SK-N-SH treated with all-trans-retinoic acid at 6 μM for 48 hours (cell line): ENCODE measurements around the gene LTBP2.

Experiments
- ATAC-seq: fragments of 200-7000 bp; cut with Tn5 transposase; 3 replicates; pipeline ENCODE4 v1.9.1; 2020; ENCODE audit warnings: mild to moderate bottlenecking, moderate library complexity
- ARNTL ChIP-seq: fragments of 450-650 bp; formaldehyde crosslinking; IDR thresholded peaks from 2 replicates; pipeline ENCODE4 v1.5.0; 2020; ENCODE audit warnings: low read depth, mild to moderate bottlenecking, moderate library complexity, borderline replicate concordance
- BACH2 ChIP-seq: fragments of 250-450 bp; sonication (Bioruptor Pico); IDR thresholded peaks from 2 replicates; pipeline ENCODE4 v1.9.0; 2021; ENCODE audit warnings: mild to moderate bottlenecking, borderline replicate concordance
- CSDC2 ChIP-seq: fragments of 250-450 bp; sonication (Bioruptor Pico); IDR thresholded peaks from 2 replicates; pipeline ENCODE4 v1.5.0; 2020; ENCODE audit warnings: mild to moderate bottlenecking, moderate library complexity
- ESRRG ChIP-seq: fragments of 250-450 bp; sonication (Bioruptor Pico); IDR thresholded peaks from 2 replicates; pipeline ENCODE4 v1.6.1; 2021; ENCODE audit warnings: mild to moderate bottlenecking
- GLIS3 ChIP-seq: fragments of 250-450 bp; sonication (Bioruptor Pico); IDR thresholded peaks from 2 replicates; pipeline ENCODE4 v1.5.0; 2020; ENCODE audit warnings: mild to moderate bottlenecking, moderate library complexity
- ISL1 ChIP-seq: fragments of 250-450 bp; sonication (Bioruptor Pico); IDR thresholded peaks from 2 replicates; pipeline ENCODE4 v2.1.2; 2022; ENCODE audit warnings: mild to moderate bottlenecking, moderate library complexity
- OSR1 ChIP-seq: fragments of 250-450 bp; sonication (Bioruptor Pico); IDR thresholded peaks from 2 replicates; pipeline ENCODE4 v1.8.0; 2022; ENCODE audit warnings: moderate library complexity, mild to moderate bottlenecking, inconsistent platforms
- PPARA ChIP-seq: fragments of 250-450 bp; sonication (Bioruptor Pico); IDR thresholded peaks from 2 replicates; pipeline ENCODE4 v1.5.0; 2020; ENCODE audit warnings: mild to moderate bottlenecking, borderline replicate concordance
- RARB ChIP-seq: fragments of 250-450 bp; sonication (Bioruptor Pico); IDR thresholded peaks from 2 replicates; pipeline ENCODE4 v1.8.0; 2021; ENCODE audit warnings: mild to moderate bottlenecking, moderate library complexity
- SNAI2 ChIP-seq: fragments of 250-450 bp; sonication (Bioruptor Pico); IDR thresholded peaks from 2 replicates; pipeline ENCODE4 v1.5.0; 2020; ENCODE audit warnings: mild to moderate bottlenecking, moderate library complexity
- TCF4 ChIP-seq: fragments of 250-450 bp; sonication (Bioruptor Pico); IDR thresholded peaks from 2 replicates; pipeline ENCODE4 v1.8.0; 2021; ENCODE audit warnings: mild to moderate bottlenecking, moderate library complexity, borderline replicate concordance
- TOX ChIP-seq: fragments of 250-450 bp; sonication (Bioruptor Pico); IDR thresholded peaks from 2 replicates; pipeline ENCODE4 v1.8.0; 2021; ENCODE audit warnings: mild to moderate bottlenecking, moderate library complexity, borderline replicate concordance
- ZC3H10 ChIP-seq: fragments of 250-450 bp; sonication (Bioruptor Pico); IDR thresholded peaks from 2 replicates; pipeline ENCODE4 v1.5.1; 2021; ENCODE audit warnings: mild to moderate bottlenecking, moderate library complexity
- ZFP3 ChIP-seq: fragments of 250-450 bp; sonication (Bioruptor Pico); IDR thresholded peaks from 2 replicates; pipeline ENCODE4 v1.5.0; 2020; ENCODE audit warnings: mild to moderate bottlenecking, moderate library complexity
- ZFP30 ChIP-seq: fragments of 450-650 bp; formaldehyde crosslinking; IDR thresholded peaks from 2 replicates; pipeline ENCODE4 v1.5.0; 2022; ENCODE audit warnings: mild to moderate bottlenecking, moderate library complexity
- ZNF565 ChIP-seq: fragments of 450-650 bp; formaldehyde crosslinking; conservative IDR thresholded peaks from 2 replicates; pipeline ENCODE4 v1.5.0; 2020; ENCODE audit warnings: low read depth, mild to moderate bottlenecking, moderate library complexity
- ZNF70 ChIP-seq: fragments of 450-650 bp; formaldehyde crosslinking; IDR thresholded peaks from 2 replicates; pipeline ENCODE4 v1.5.0; 2020; ENCODE audit warnings: mild to moderate bottlenecking, moderate library complexity
- ZNF8 ChIP-seq: fragments of 450-650 bp; formaldehyde crosslinking; IDR thresholded peaks from 2 replicates; pipeline ENCODE4 v1.5.0; 2020; ENCODE audit warnings: mild to moderate bottlenecking, moderate library complexity
- TF ChIP-seq, protein P1 (sequence below): fragments of 250-450 bp; sonication (Bioruptor Pico); IDR thresholded peaks from 2 replicates; pipeline ENCODE4 v1.8.0; 2020; ENCODE audit warnings: mild to moderate bottlenecking, moderate library complexity, borderline replicate concordance
- TF ChIP-seq, protein P2 (sequence below): fragments of 250-450 bp; sonication (Bioruptor Pico); IDR thresholded peaks from 2 replicates; pipeline ENCODE4 v1.8.0; 2021; ENCODE audit warnings: low read depth, mild to moderate bottlenecking, moderate library complexity, borderline replicate concordance
- TF ChIP-seq, protein P3 (sequence below): fragments of 250-450 bp; sonication (Bioruptor Pico); IDR thresholded peaks from 2 replicates; pipeline ENCODE4 v1.5.1; 2021; ENCODE audit warnings: mild to moderate bottlenecking, moderate library complexity
- TF ChIP-seq, protein P4 (sequence below): fragments of 250-450 bp; sonication (Bioruptor Pico); IDR thresholded peaks from 2 replicates; pipeline ENCODE4 v1.5.1; 2020; ENCODE audit warnings: low read depth, mild to moderate bottlenecking, moderate library complexity
- TF ChIP-seq, protein P5 (sequence below): fragments of 250-450 bp; sonication (Bioruptor Pico); IDR thresholded peaks from 2 replicates; pipeline ENCODE4 v1.5.0; 2020; ENCODE audit warnings: mild to moderate bottlenecking, moderate library complexity

LTBP2 gene

DNA sequence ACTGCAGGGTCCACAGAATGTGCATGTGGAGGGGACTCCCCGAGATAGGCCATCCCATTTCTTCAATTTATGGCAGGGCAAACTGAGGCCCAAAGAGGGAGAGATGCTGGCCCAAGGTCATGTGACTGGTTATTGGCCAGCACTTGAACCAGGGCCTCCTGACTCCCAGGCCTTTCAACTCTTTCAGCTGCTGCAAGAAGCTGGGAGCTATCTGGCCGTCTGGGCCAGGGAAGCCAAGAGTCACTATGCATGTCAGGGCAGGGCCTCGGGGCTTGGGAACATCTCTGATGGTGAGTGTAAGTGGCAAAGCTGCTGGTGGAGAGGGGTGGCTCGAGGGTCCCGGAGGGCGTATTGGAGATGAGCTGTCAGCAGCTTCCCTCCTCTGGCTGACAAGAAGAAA is 9.5 kb upstream of the LTBP2 start:
- no peak for ATAC-seq
- TF ChIP-seq, protein P1, sequence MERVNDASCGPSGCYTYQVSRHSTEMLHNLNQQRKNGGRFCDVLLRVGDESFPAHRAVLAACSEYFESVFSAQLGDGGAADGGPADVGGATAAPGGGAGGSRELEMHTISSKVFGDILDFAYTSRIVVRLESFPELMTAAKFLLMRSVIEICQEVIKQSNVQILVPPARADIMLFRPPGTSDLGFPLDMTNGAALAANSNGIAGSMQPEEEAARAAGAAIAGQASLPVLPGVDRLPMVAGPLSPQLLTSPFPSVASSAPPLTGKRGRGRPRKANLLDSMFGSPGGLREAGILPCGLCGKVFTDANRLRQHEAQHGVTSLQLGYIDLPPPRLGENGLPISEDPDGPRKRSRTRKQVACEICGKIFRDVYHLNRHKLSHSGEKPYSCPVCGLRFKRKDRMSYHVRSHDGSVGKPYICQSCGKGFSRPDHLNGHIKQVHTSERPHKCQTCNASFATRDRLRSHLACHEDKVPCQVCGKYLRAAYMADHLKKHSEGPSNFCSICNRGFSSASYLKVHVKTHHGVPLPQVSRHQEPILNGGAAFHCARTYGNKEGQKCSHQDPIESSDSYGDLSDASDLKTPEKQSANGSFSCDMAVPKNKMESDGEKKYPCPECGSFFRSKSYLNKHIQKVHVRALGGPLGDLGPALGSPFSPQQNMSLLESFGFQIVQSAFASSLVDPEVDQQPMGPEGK (CRISPR knock-in tag) = no peak
- TF ChIP-seq ESRRG (no peak), ZNF70 (CRISPR knock-in tag) (no peak), SNAI2 (no peak), CSDC2 (CRISPR knock-in tag) (no peak), BACH2 (CRISPR knock-in tag) (no peak), GLIS3 (CRISPR knock-in tag) (no peak), ARNTL (CRISPR knock-in tag) (no peak), ZNF565 (CRISPR knock-in tag) (no peak), RARB (no peak), ZFP3 (CRISPR knock-in tag) (no peak), ZC3H10 (CRISPR knock-in tag) (no peak), ZFP30 (CRISPR knock-in tag) (no peak), OSR1 (CRISPR knock-in tag) (no peak), ISL1 (CRISPR knock-in tag) (no peak)
- TF ChIP-seq, protein P2, sequence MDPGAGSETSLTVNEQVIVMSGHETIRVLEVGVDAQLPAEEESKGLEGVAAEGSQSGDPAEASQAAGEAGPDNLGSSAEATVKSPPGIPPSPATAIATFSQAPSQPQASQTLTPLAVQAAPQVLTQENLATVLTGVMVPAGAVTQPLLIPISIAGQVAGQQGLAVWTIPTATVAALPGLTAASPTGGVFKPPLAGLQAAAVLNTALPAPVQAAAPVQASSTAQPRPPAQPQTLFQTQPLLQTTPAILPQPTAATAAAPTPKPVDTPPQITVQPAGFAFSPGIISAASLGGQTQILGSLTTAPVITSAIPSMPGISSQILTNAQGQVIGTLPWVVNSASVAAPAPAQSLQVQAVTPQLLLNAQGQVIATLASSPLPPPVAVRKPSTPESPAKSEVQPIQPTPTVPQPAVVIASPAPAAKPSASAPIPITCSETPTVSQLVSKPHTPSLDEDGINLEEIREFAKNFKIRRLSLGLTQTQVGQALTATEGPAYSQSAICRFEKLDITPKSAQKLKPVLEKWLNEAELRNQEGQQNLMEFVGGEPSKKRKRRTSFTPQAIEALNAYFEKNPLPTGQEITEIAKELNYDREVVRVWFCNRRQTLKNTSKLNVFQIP (CRISPR knock-in tag) = no peak
- TF ChIP-seq, protein P3, sequence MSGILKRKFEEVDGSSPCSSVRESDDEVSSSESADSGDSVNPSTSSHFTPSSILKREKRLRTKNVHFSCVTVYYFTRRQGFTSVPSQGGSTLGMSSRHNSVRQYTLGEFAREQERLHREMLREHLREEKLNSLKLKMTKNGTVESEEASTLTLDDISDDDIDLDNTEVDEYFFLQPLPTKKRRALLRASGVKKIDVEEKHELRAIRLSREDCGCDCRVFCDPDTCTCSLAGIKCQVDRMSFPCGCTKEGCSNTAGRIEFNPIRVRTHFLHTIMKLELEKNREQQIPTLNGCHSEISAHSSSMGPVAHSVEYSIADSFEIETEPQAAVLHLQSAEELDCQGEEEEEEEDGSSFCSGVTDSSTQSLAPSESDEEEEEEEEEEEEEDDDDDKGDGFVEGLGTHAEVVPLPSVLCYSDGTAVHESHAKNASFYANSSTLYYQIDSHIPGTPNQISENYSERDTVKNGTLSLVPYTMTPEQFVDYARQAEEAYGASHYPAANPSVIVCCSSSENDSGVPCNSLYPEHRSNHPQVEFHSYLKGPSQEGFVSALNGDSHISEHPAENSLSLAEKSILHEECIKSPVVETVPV = no peak
- TF ChIP-seq, all 23 proteins: peak for 0

DNA sequence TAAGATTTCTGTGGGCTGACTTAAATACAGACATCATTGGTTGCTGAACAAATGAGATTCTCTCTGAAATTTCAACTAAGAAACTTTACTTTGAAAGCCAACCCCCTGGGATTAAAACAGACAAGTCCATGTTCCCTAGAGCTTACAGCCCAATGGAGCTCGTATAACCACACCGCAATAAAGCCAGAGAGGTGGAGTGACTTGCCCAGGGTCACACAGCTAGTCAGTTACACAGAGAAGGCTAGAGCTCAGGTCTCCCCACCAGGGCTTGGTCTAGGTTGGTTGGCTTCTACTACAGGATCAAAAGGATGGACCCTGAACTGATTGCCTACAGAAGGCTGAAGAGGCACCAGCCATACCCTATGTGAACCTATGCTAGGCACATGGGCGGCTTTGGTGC is 8.9 kb upstream of the LTBP2 start:
- TF ChIP-seq ZNF70 (CRISPR knock-in tag) = no peak
- no peak for TF ChIP-seq TCF4 (CRISPR knock-in tag)
- TF ChIP-seq, protein P3 = no peak
- TF ChIP-seq ARNTL (CRISPR knock-in tag) = no peak
- no peak for TF ChIP-seq CSDC2 (CRISPR knock-in tag)
- TF ChIP-seq BACH2 (CRISPR knock-in tag) = no peak
- TF ChIP-seq, protein P4, sequence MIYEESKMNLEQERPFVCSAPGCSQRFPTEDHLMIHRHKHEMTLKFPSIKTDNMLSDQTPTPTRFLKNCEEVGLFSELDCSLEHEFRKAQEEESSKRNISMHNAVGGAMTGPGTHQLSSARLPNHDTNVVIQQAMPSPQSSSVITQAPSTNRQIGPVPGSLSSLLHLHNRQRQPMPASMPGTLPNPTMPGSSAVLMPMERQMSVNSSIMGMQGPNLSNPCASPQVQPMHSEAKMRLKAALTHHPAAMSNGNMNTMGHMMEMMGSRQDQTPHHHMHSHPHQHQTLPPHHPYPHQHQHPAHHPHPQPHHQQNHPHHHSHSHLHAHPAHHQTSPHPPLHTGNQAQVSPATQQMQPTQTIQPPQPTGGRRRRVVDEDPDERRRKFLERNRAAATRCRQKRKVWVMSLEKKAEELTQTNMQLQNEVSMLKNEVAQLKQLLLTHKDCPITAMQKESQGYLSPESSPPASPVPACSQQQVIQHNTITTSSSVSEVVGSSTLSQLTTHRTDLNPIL (CRISPR knock-in tag) = no peak
- TF ChIP-seq ZNF8 (CRISPR knock-in tag) = no peak
- no peak for TF ChIP-seq ZNF565 (CRISPR knock-in tag)
- TF ChIP-seq OSR1 (CRISPR knock-in tag) = no peak
- TF ChIP-seq RARB = no peak
- no peak for TF ChIP-seq ISL1 (CRISPR knock-in tag)
- no peak for TF ChIP-seq GLIS3 (CRISPR knock-in tag)
- TF ChIP-seq, protein P1 (CRISPR knock-in tag) = no peak
- TF ChIP-seq, protein P5, sequence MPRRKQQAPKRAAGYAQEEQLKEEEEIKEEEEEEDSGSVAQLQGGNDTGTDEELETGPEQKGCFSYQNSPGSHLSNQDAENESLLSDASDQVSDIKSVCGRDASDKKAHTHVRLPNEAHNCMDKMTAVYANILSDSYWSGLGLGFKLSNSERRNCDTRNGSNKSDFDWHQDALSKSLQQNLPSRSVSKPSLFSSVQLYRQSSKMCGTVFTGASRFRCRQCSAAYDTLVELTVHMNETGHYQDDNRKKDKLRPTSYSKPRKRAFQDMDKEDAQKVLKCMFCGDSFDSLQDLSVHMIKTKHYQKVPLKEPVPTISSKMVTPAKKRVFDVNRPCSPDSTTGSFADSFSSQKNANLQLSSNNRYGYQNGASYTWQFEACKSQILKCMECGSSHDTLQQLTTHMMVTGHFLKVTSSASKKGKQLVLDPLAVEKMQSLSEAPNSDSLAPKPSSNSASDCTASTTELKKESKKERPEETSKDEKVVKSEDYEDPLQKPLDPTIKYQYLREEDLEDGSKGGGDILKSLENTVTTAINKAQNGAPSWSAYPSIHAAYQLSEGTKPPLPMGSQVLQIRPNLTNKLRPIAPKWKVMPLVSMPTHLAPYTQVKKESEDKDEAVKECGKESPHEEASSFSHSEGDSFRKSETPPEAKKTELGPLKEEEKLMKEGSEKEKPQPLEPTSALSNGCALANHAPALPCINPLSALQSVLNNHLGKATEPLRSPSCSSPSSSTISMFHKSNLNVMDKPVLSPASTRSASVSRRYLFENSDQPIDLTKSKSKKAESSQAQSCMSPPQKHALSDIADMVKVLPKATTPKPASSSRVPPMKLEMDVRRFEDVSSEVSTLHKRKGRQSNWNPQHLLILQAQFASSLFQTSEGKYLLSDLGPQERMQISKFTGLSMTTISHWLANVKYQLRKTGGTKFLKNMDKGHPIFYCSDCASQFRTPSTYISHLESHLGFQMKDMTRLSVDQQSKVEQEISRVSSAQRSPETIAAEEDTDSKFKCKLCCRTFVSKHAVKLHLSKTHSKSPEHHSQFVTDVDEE (CRISPR knock-in tag) = no peak
- TF ChIP-seq ZFP30 (CRISPR knock-in tag) = no peak
- TF ChIP-seq, protein P2 (CRISPR knock-in tag) = no peak
- TF ChIP-seq TOX (CRISPR knock-in tag) = no peak
- no peak for TF ChIP-seq PPARA (CRISPR knock-in tag)
- ATAC-seq = no peak
